ENCODE results near the gene ABCG2.

ABCG2 gene

GRCh38 chr4:88169298-88169697 lies 10.9 kb upstream of the ABCG2 start:
- H3K27ac ChIP-seq (ENCODE audit: low read length) = no peak overlapping the region
- H4K20me1 ChIP-seq (ENCODE audit: insufficient read depth, low read length) = no peaks in the 10 kb centered on the region
- TF ChIP-seq CTCF (IDR thresholded peaks at IDR 0.05; ENCODE audit: low read depth, low read length) = no peak
- TF ChIP-seq EZH2phosphoT487 (IDR thresholded peaks at IDR 0.05; ENCODE audit: low read depth) = no peak
- no peak overlapping the region for H3K9ac ChIP-seq (ENCODE audit: low read length)
- H2AFZ ChIP-seq (ENCODE audit: low read depth, low read length) = no peak overlapping the region
- H3K4me1 ChIP-seq (ENCODE audit: low read length) = no peaks in the 10 kb centered on the region
- no peaks in the 10 kb centered on the region for H3K79me2 ChIP-seq (ENCODE audit: low read length)
- no peaks in the 10 kb centered on the region for H3K9me3 ChIP-seq (ENCODE audit: insufficient read depth, low read length)
- no peak overlapping the region for H3K4me2 ChIP-seq (ENCODE audit: low read length)
- no peaks in the 10 kb centered on the region for H3K27me3 ChIP-seq (ENCODE audit: low read depth, low read length)
- H3K36me3 ChIP-seq (replicated peaks; ENCODE audit: low read depth, low read length) = no peaks in the 10 kb centered on the region
- H3K4me3 ChIP-seq (ENCODE audit: low read length) = no peak overlapping the region

GRCh38 chr4:88166608-88167007 lies 8.2 kb upstream of the ABCG2 start:
- Histone ChIP-seq H3K27me3 (ENCODE audit: low read depth, low read length) (no peaks in the 10 kb centered on the region), H3K36me3 (replicated peaks; ENCODE audit: low read depth, low read length) (no peaks in the 10 kb centered on the region), H4K20me1 (ENCODE audit: insufficient read depth, low read length) (no peaks in the 10 kb centered on the region), H3K9ac (ENCODE audit: low read length) (no peak overlapping the region), H3K79me2 (ENCODE audit: low read length) (no peaks in the 10 kb centered on the region), H2AFZ (ENCODE audit: low read depth, low read length) (no peak overlapping the region), H3K4me2 (ENCODE audit: low read length) (no peak overlapping the region), H3K4me3 (ENCODE audit: low read length) (no peak overlapping the region), H3K9me3 (ENCODE audit: insufficient read depth, low read length) (no peaks in the 10 kb centered on the region), H3K27ac (ENCODE audit: low read length) (no peak overlapping the region), H3K4me1 (ENCODE audit: low read length) (no peaks in the 10 kb centered on the region)
- TF ChIP-seq EZH2phosphoT487 (IDR thresholded peaks at IDR 0.05; ENCODE audit: low read depth) (no peak), CTCF (IDR thresholded peaks at IDR 0.05; ENCODE audit: low read depth, low read length) (no peak)

- H3K4me2 ChIP-seq (ENCODE audit: low read length) = no peak overlapping the region
- no peak overlapping the region for H2AFZ ChIP-seq (ENCODE audit: low read depth, low read length)
Measured at GRCh38 chr4:88163336-88163735, 4.9 kb upstream of the ABCG2 start.

GRCh38 chr4:88162626-88163025 lies 4.2 kb upstream of the ABCG2 start:
- no peak for TF ChIP-seq CTCF (IDR thresholded peaks at IDR 0.05; ENCODE audit: low read depth, low read length)
- no peak for TF ChIP-seq EZH2phosphoT487 (IDR thresholded peaks at IDR 0.05; ENCODE audit: low read depth)
- Histone ChIP-seq H4K20me1 (ENCODE audit: insufficient read depth, low read length) (no peaks in the 10 kb centered on the region), H3K27ac (ENCODE audit: low read length) (no peak overlapping the region), H2AFZ (ENCODE audit: low read depth, low read length) (no peak overlapping the region), H3K79me2 (ENCODE audit: low read length) (no peaks in the 10 kb centered on the region), H3K4me3 (ENCODE audit: low read length) (no peak overlapping the region), H3K36me3 (replicated peaks; ENCODE audit: low read depth, low read length) (no peaks in the 10 kb centered on the region), H3K27me3 (ENCODE audit: low read depth, low read length) (no peaks in the 10 kb centered on the region), H3K9ac (ENCODE audit: low read length) (no peak overlapping the region), H3K4me1 (ENCODE audit: low read length) (peaks cover 10% of the 10 kb centered on the region), H3K4me2 (ENCODE audit: low read length) (no peak overlapping the region), H3K9me3 (ENCODE audit: insufficient read depth, low read length) (no peaks in the 10 kb centered on the region)

More at GRCh38 chr4:88163336-88163735, 4.9 kb upstream of the ABCG2 start:
- H3K4me1 ChIP-seq (ENCODE audit: low read length) = peaks cover 6% of the 10 kb centered on the region
- no peaks in the 10 kb centered on the region for H3K9me3 ChIP-seq (ENCODE audit: insufficient read depth, low read length)
- H3K27me3 ChIP-seq (ENCODE audit: low read depth, low read length) = no peaks in the 10 kb centered on the region
- H4K20me1 ChIP-seq (ENCODE audit: insufficient read depth, low read length) = no peaks in the 10 kb centered on the region
- TF ChIP-seq EZH2phosphoT487 (IDR thresholded peaks at IDR 0.05; ENCODE audit: low read depth) (no peak), CTCF (IDR thresholded peaks at IDR 0.05; ENCODE audit: low read depth, low read length) (no peak)
- no peak overlapping the region for H3K27ac ChIP-seq (ENCODE audit: low read length)
- H3K79me2 ChIP-seq (ENCODE audit: low read length) = no peaks in the 10 kb centered on the region
- H3K4me3 ChIP-seq (ENCODE audit: low read length) = no peak overlapping the region
- no peak overlapping the region for H3K9ac ChIP-seq (ENCODE audit: low read length)
- no peaks in the 10 kb centered on the region for H3K36me3 ChIP-seq (replicated peaks; ENCODE audit: low read depth, low read length)

Measured in OCI-LY3 (cell line).